Bronchial epithelial cell (primary cell): Measurements from ENCODE around the gene FGF1. TPM values are rescaled to one million over a fixed set of nuclear protein-coding genes. Genes with fewer than 3 reads are reported as not detected.

Source experiments
- DNase-seq: peaks from one replicate; pipeline ENCODE4 v3.0.0-alpha.2; 2010; ENCODE audit warnings: low read depth
- FAIRE-seq: peaks from 2 replicates; lab custom pipeline; 2011; peaks lifted over from hg19 to GRCh38; lab: Jason Lieb, UNC
- H3K27me3 ChIP-seq: 2 replicates; pipeline ENCODE4 v1.5.1; 2011; ENCODE audit warnings: low read length; ENCODE audit not compliant: control insufficient read depth, insufficient read depth
- H3K36me3 ChIP-seq: 2 replicates; pipeline ENCODE4 v1.5.1; 2011; ENCODE audit warnings: low read length; ENCODE audit not compliant: control insufficient read depth, insufficient read depth
- H3K4me3 ChIP-seq: 2 replicates; pipeline ENCODE4 v1.5.1; 2011; ENCODE audit warnings: mild to moderate bottlenecking, low read depth, low read length, control low read depth
- CTCF ChIP-seq: IDR thresholded peaks from 2 replicates; pipeline ENCODE4 v1.5.1; 2011; ENCODE audit warnings: mild to moderate bottlenecking, moderate library complexity, low read length, control low read depth, inconsistent platforms; ENCODE audit not compliant: insufficient read depth, severe bottlenecking
- total RNA-seq: library from RNA; depleted of rRNA; stranded (reverse); fragments of >200 nt; gene quantifications from 2 replicates; pipeline ENCODE4 v1.2.1, GENCODE V29; 2014

Gene FGF1
- total RNA-seq, 1 donor from 2014 or later: under 0.01 TPM

- no peaks in the 10 kb centered on the region for H3K36me3 ChIP-seq
- DNase-seq: no peak
- no peak overlapping the region for H3K4me3 ChIP-seq
- no peak for TF ChIP-seq CTCF
- FAIRE-seq: no peak
- H3K27me3 ChIP-seq: no peaks in the 10 kb centered on the region
Measured at GRCh38 chr5:142664636-142665035, 21.3 kb downstream of the FGF1 start.

GRCh38 chr5:142664067-142664466, 21.8 kb downstream of the FGF1 start:
- H3K27me3 ChIP-seq: no peaks in the 10 kb centered on the region
- no peaks in the 10 kb centered on the region for H3K36me3 ChIP-seq
- FAIRE-seq: no peak
- no peak for TF ChIP-seq CTCF
- no peak overlapping the region for H3K4me3 ChIP-seq
- no peak for DNase-seq

- no peak for TF ChIP-seq CTCF
- FAIRE-seq (no peak), DNase-seq (no peak)
- Histone ChIP-seq H3K36me3 (no peaks in the 10 kb centered on the region), H3K4me3 (no peak overlapping the region), H3K27me3 (no peaks in the 10 kb centered on the region)
Measured at GRCh38 chr5:142663246-142663645, 22.6 kb downstream of the FGF1 start.

GRCh38 chr5:142661957-142662356, 23.9 kb downstream of the FGF1 start:
- H3K36me3 ChIP-seq: no peaks in the 10 kb centered on the region

GRCh38 chr5:142661143-142661542, 24.7 kb downstream of the FGF1 start:
- no peaks in the 10 kb centered on the region for H3K36me3 ChIP-seq
- no peak for DNase-seq
- H3K4me3 ChIP-seq: no peak overlapping the region
- H3K27me3 ChIP-seq: no peaks in the 10 kb centered on the region
- FAIRE-seq: no peak
- no peak for TF ChIP-seq CTCF

More at GRCh38 chr5:142661957-142662356, 23.9 kb downstream of the FGF1 start:
- H3K4me3 ChIP-seq: no peak overlapping the region
- TF ChIP-seq CTCF: no peak
- FAIRE-seq: no peak
- DNase-seq: no peak
- no peaks in the 10 kb centered on the region for H3K27me3 ChIP-seq

- TF ChIP-seq CTCF: no peak
- Histone ChIP-seq H3K36me3 (no peaks in the 10 kb centered on the region), H3K4me3 (no peak overlapping the region), H3K27me3 (no peaks in the 10 kb centered on the region)
- FAIRE-seq: no peak
- DNase-seq: no peak
Measured at GRCh38 chr5:142660731-142661130, 25.2 kb downstream of the FGF1 start.
